K562 (cell line): ENCODE data around the gene FGF5. TPM values are rescaled to one million over a fixed set of nuclear protein-coding genes. Genes with fewer than 3 reads are reported as not detected.

Experiments used
- ATAC-seq: fragments of 200-7000 bp; cut with Tn5 transposase; 3 replicates; pipeline ENCODE4 v1.9.1; 2020; ENCODE audit warnings: moderate library complexity
- BruUV-seq: library from RNA; stranded (reverse); fragments of 400-500 nt; replicated peaks from 2 replicates; lab custom pipeline; 2021; lab: Mats Ljungman, UMichigan
- CTCF ChIA-PET: fragments of 300-600 bp; formaldehyde crosslinking; extraction: SDS; loops from one replicate; lab custom pipeline; 2021; ENCODE audit warnings: low intra/inter-chr PET ratio; lab: Yijun Ruan, JAX
- POLR2A ChIA-PET: fragments of 300-600, 350-650 bp; sonication (Branson Sonifier 250); formaldehyde crosslinking; extraction: SDS; loops from one replicate; lab custom pipeline; 2021; ENCODE audit warnings: antibody characterized with exemption, inconsistent platforms; lab: Yijun Ruan, JAX
- DNase-seq, 4 experiments: peaks; one replicate each; pipeline versions ENCODE4 v3.0.0 to v3.0.0-alpha.2; 2011 to 2018; ENCODE audit warnings: low spot score in 3 of 4, mixed read lengths in 3 of 4; ENCODE audit errors: extremely low read depth in 1 of 4
- FAIRE-seq: peaks from 2 replicates; lab custom pipeline; 2011; peaks lifted over from hg19 to GRCh38; lab: Jason Lieb, UNC
- H2AFZ ChIP-seq: 2 replicates; pipeline ENCODE4 v1.6.0; 2011; ENCODE audit warnings: low read depth, low read length, control low read depth, inconsistent platforms
- H3K27ac ChIP-seq: fragments of 200-600 bp; 3 replicates; pipeline ENCODE4 v1.8.0; 2011; ENCODE audit warnings: low read depth, mild to moderate bottlenecking, control low read depth, inconsistent platforms, low read length, moderate library complexity, mixed read lengths; ENCODE audit errors: extremely low read depth
- H3K27me3 ChIP-seq, 2 experiments: fragments of 300-600 bp in 1 of 2; 2 replicates in 1 of 2; 3 replicates in 1 of 2; pipeline versions ENCODE4 v1.6.0 to v1.8.0; 2011; ENCODE audit warnings: inconsistent platforms in 2 of 2, low read length in 2 of 2, mild to moderate bottlenecking in 1 of 2, mixed read lengths in 1 of 2, moderate library complexity in 1 of 2; ENCODE audit not compliant: control insufficient read depth in 2 of 2, insufficient read depth in 2 of 2
- H3K36me3 ChIP-seq: fragments of 300-600 bp; 3 replicates; pipeline ENCODE4 v1.8.0; 2011; ENCODE audit warnings: mild to moderate bottlenecking, low read length, inconsistent platforms; ENCODE audit not compliant: control insufficient read depth, insufficient read depth
- H3K4me1 ChIP-seq, 2 experiments: fragments of 200-600 bp in 1 of 2; replicated peaks in 1 of 2; 2 replicates in 1 of 2; 3 replicates in 1 of 2; pipeline versions ENCODE4 v1.5.1 to v1.8.0; 2011; ENCODE audit warnings: inconsistent platforms in 2 of 2, low read length in 2 of 2, mild to moderate bottlenecking in 1 of 2, mixed read lengths in 1 of 2, moderate library complexity in 1 of 2; ENCODE audit not compliant: control insufficient read depth in 2 of 2, insufficient read depth in 2 of 2
- H3K4me2 ChIP-seq: 2 replicates; pipeline ENCODE4 v1.6.1; 2011; ENCODE audit warnings: low read length, control low read depth, inconsistent platforms, mixed read lengths; ENCODE audit not compliant: insufficient read depth
- H3K4me3 ChIP-seq: fragments of 200-600 bp; sonication (generic), shearing (Covaris generic); 2 replicates; pipeline ENCODE4 v1.5.1; 2016; ENCODE audit warnings: control low read depth, inconsistent platforms
- H3K79me2 ChIP-seq: fragments of 200-600 bp; 3 replicates; pipeline ENCODE4 v1.8.0; 2011; ENCODE audit warnings: low read length, inconsistent platforms; ENCODE audit not compliant: control insufficient read depth, insufficient read depth
- H3K9ac ChIP-seq, 2 experiments: 2 replicates each; pipeline versions ENCODE4 v1.6.0 to v1.6.1; 2011; ENCODE audit warnings: low read depth in 2 of 2, low read length in 2 of 2, control low read depth in 1 of 2, inconsistent platforms in 1 of 2, mild to moderate bottlenecking in 1 of 2, mixed read lengths in 1 of 2; ENCODE audit not compliant: insufficient read depth in 1 of 2
- H3K9me1 ChIP-seq: one replicate; pipeline ENCODE4 v1.6.0; 2011; ENCODE audit warnings: inconsistent platforms, mild to moderate bottlenecking, low read length, moderate library complexity; ENCODE audit not compliant: control insufficient read depth, insufficient read depth
- H3K9me3 ChIP-seq: replicated peaks from 2 replicates; pipeline ENCODE4 v1.5.1; 2011; ENCODE audit warnings: low read depth, low read length, inconsistent platforms; ENCODE audit not compliant: control insufficient read depth, insufficient read depth
- H4K20me1 ChIP-seq: replicated peaks from 2 replicates; pipeline ENCODE4 v1.6.1; 2011; ENCODE audit warnings: low read length, inconsistent platforms, mixed read lengths; ENCODE audit not compliant: control insufficient read depth, insufficient read depth
- CTBP1 ChIP-seq: fragments of 450-650 bp; IDR thresholded peaks from 2 replicates; pipeline ENCODE4 v1.6.1; 2016; ENCODE audit warnings: borderline replicate concordance
- GTF2B ChIP-seq: IDR thresholded peaks from 2 replicates; pipeline ENCODE4 v1.6.1; 2011; ENCODE audit not compliant: insufficient read length; ENCODE audit errors: extremely low read depth
- HDAC2 ChIP-seq: fragments of 450-650 bp; IDR thresholded peaks from 2 replicates; pipeline ENCODE4 v1.6.1; 2016; ENCODE audit warnings: mild to moderate bottlenecking
- HMG20A ChIP-seq: fragments of 450-650 bp; formaldehyde crosslinking; conservative IDR thresholded peaks from 2 replicates; pipeline ENCODE4 v1.4.0; 2020; ENCODE audit warnings: mild to moderate bottlenecking, mixed read lengths
- HMG20B ChIP-seq: fragments of 250-450 bp; sonication (Bioruptor Pico); IDR thresholded peaks from 2 replicates; pipeline ENCODE4 v1.5.0; 2021; ENCODE audit warnings: mild to moderate bottlenecking
- MAZ ChIP-seq, 2 experiments: fragments of 450-650 bp in 1 of 2; sonication (generic) in 1 of 2; formaldehyde crosslinking; IDR thresholded peaks in 1 of 2; conservative IDR thresholded peaks in 1 of 2; 2 replicates each; pipeline versions ENCODE4 v1.4.0 to v1.5.0; 2020; ENCODE audit warnings: mild to moderate bottlenecking in 1 of 2, missing genetic modification reagents in 1 of 2
- NCOA2 ChIP-seq, 2 experiments: fragments of 450-650 bp; IDR thresholded peaks; 2 replicates each; pipeline ENCODE4 v1.6.1; 2018; ENCODE audit warnings: mild to moderate bottlenecking in 2 of 2, moderate library complexity in 1 of 2; ENCODE audit not compliant: partially characterized antibody in 2 of 2
- NR4A1 ChIP-seq, 2 experiments: fragments of 250-450 bp in 1 of 2; fragments of 450-650 bp in 1 of 2; sonication (Bioruptor Pico) in 1 of 2; IDR thresholded peaks; 2 replicates each; pipeline versions ENCODE4 v1.4.0 to v1.6.1; 2016 to 2020; ENCODE audit warnings: mild to moderate bottlenecking in 2 of 2, missing compliant biosample characterization in 1 of 2, missing genetic modification characterization in 1 of 2, moderate library complexity in 1 of 2
- POLR3A ChIP-seq: IDR thresholded peaks from 2 replicates; pipeline ENCODE4 v1.6.1; 2011; ENCODE audit warnings: borderline replicate concordance, mild to moderate bottlenecking, moderate library complexity; ENCODE audit not compliant: insufficient read length, insufficient read depth; ENCODE audit errors: extremely low read depth
- SPI1 ChIP-seq: IDR thresholded peaks from 2 replicates; pipeline ENCODE4 v1.6.1; 2011; ENCODE audit warnings: low read depth, low read length, control low read depth, borderline replicate concordance
- TAF7 ChIP-seq: fragments of 450-650 bp; IDR thresholded peaks from 2 replicates; pipeline ENCODE4 v1.6.1; 2016; ENCODE audit warnings: missing genetic modification characterization, missing compliant biosample characterization
- ZHX1 ChIP-seq: fragments of 150-350 bp; conservative IDR thresholded peaks from 2 replicates; pipeline ENCODE4 v1.6.1; 2014; ENCODE audit warnings: low read length
- ZNF134 ChIP-seq: fragments of 250-450 bp; sonication (Bioruptor Pico); conservative IDR thresholded peaks from 2 replicates; pipeline ENCODE4 v1.4.0; 2020
- ZNF280A ChIP-seq: fragments of 450-650 bp; IDR thresholded peaks from 2 replicates; pipeline ENCODE4 v1.6.1; 2018; ENCODE audit warnings: mild to moderate bottlenecking, low read depth; ENCODE audit not compliant: partially characterized antibody
- ZNF311 ChIP-seq: fragments of 250-450 bp; sonication (Bioruptor Pico); IDR thresholded peaks from 2 replicates; pipeline ENCODE4 v1.4.0; 2020; ENCODE audit warnings: mild to moderate bottlenecking, moderate library complexity
- ZNF561 ChIP-seq: fragments of 450-650 bp; formaldehyde crosslinking; conservative IDR thresholded peaks from 2 replicates; pipeline ENCODE4 v1.4.0; 2020; ENCODE audit warnings: mild to moderate bottlenecking, moderate library complexity
- ZSCAN29 ChIP-seq: fragments of 450-650 bp; IDR thresholded peaks from 2 replicates; pipeline ENCODE4 v1.6.1; 2017
- WGBS: fragments of 100-300 bp; shearing (Covaris generic); methylation state at CpG from one replicate; pipeline ENCODE4 v1.1.6; 2016; ENCODE audit warnings: low coverage, mixed read lengths; ENCODE audit not compliant: insufficient coverage; ENCODE audit errors: missing lambda C conversion rate; 5-methylcytosine and 5-hydroxymethylcytosine counted together
- in situ Hi-C: fragments of 300-500 bp; cut with MboI; formaldehyde crosslinking; loops from 4 replicates; pipeline ENCODE4 v1.15.0; 2018; ENCODE audit warnings: inconsistent platforms, mixed read lengths
- intact Hi-C: fragments of 100-400 bp; cut with micrococcal nuclease; formaldehyde crosslinking; loops from 2 replicates; pipeline ENCODE4 v1.14.2; 2022
- polyA plus RNA-seq, 8 experiments: library from polyadenylated mRNA; depleted of rRNA in 4 of 8; stranded (reverse) in 5 of 8; unstranded in 3 of 8; fragments of >200 nt; fragmentation: Nextera tagmentation in 2 of 8; fragmentation: Illumina TruSeq in 1 of 8; extraction: Ambion mirVana in 2 of 8; extraction: Trizol in 1 of 8; gene quantifications; 2 replicates each; pipeline versions ENCODE4 v1.2.1 to v1.2.3, GENCODE V29; 2011 to 2014; ENCODE audit warnings: inconsistent platforms in 1 of 8, missing spikeins in 1 of 8
- total RNA-seq, 7 experiments: library from RNA; depleted of rRNA in 6 of 7; stranded (reverse); fragments of >200 nt in 6 of 7; fragmentation: Illumina TruSeq in 2 of 7; extraction: Trizol in 2 of 7; gene quantifications; 2 replicates each; pipeline versions ENCODE4 v1.2.1 to v1.2.3, GENCODE V29; 2011 to 2021; ENCODE audit warnings: low replicate concordance in 1 of 7

The FGF5 gene
- total and polyA plus RNA-seq, 9 of the 15 experiments (the other 6 are each of a cell fraction or from before 2014, with no cell fraction given), result 0.38 to 2.7 (median 1.1) TPM

GRCh38 chr4:80266902-80267380 lies 477 bp downstream of the FGF5 start:
- Histone ChIP-seq H3K9ac (peak overlapping the region; percentile 74 to 96), H3K79me2 (no peaks in the 10 kb centered on the region), H3K4me2 (peak overlapping the region; percentile 91), H3K36me3 (no peaks in the 10 kb centered on the region; the same call in 2 of the 3 replicates), H2AFZ (peak overlapping the region; percentile 98), H3K4me1 (peaks cover 17 to 26% of the 10 kb centered on the region in 2 experiments; a peak in 4 of 5 replicates), H3K27me3 (no peaks in the 10 kb centered on the region), H3K9me1 (no peaks in the 10 kb centered on the region), H3K9me3 (no peaks in the 10 kb centered on the region), H3K27ac (peak overlapping the region; percentile 65; the same call in 2 of the 3 replicates), H3K4me3 (peak overlapping the region; percentile 53), H4K20me1 (no peaks in the 10 kb centered on the region)
- no TSS peak for BruUV-seq
- CTCF ChIA-PET, result interaction anchor here (0.6 kb wide), 1 partner anchor 30 kb away, joined by 3 read pairs; no protein-coding TSS in a partner anchor
- POLR2A ChIA-PET, result interaction anchor here (0.9 kb wide), 1 partner anchor 10 kb away, joined by 3 read pairs; no protein-coding TSS in a partner anchor
- 25% methylated on average over 23 of the region's 25 CpGs for WGBS
- intact Hi-C loops, result loop anchor here (5.0 kb wide), 1 partner anchor 70 kb away; the partner anchor contains the start of gene CFAP299
- DNase-seq (peak; percentile 31 to 65 (median 44)), FAIRE-seq (no peak), ATAC-seq (peak; percentile 79)
- in situ Hi-C loops, result no loop called here
- TF ChIP-seq ZNF280A (no peak), GTF2B (no peak), POLR3A (no peak), HMG20B (CRISPR knock-in tag) (no peak), TAF7 (tag) (no peak), SPI1 (peak; percentile 75; the same call in 1 of the 2 replicates), NCOA2 (IDR thresholded peaks at IDR 0.05; ENCODE audit: partially characterized antibody in 2 of 2) (no peak), HMG20A (no peak), ZNF311 (no peak), CTBP1 (peak; percentile 36; the same call in 1 of the 2 replicates), HDAC2 (peak; percentile 44; the same call in 1 of the 2 replicates), ZNF134 (no peak), MAZ (CRISPR knock-in tag; conservative IDR thresholded peaks at IDR 0.05 in 1 of 2, IDR thresholded peaks at IDR 0.05 in 1 of 2) (0 out of 4 replicates have a peak, but pooled peaks of 1 of the 2 experiments have one; percentile 6), NR4A1 (CRISPR knock-in tag; IDR thresholded peaks at IDR 0.05) (no peak), NR4A1 (tag; IDR thresholded peaks at IDR 0.05) (no peak), ZHX1 (no peak), ZSCAN29 (no peak), ZNF561 (CRISPR knock-in tag) (no peak)
